SK-N-SH treated with all-trans-retinoic acid at 6 μM for 48 hours (cell line): ENCODE results near the gene VPREB1.

Experiments used
- ATAC-seq: fragments of 200-7000 bp; cut with Tn5 transposase; 3 replicates; pipeline ENCODE4 v1.9.1; 2020; ENCODE audit warnings: mild to moderate bottlenecking, moderate library complexity
- ARNTL ChIP-seq: fragments of 450-650 bp; formaldehyde crosslinking; IDR thresholded peaks from 2 replicates; pipeline ENCODE4 v1.5.0; 2020; ENCODE audit warnings: low read depth, mild to moderate bottlenecking, moderate library complexity, borderline replicate concordance
- BACH2 ChIP-seq: fragments of 250-450 bp; sonication (Bioruptor Pico); IDR thresholded peaks from 2 replicates; pipeline ENCODE4 v1.9.0; 2021; ENCODE audit warnings: mild to moderate bottlenecking, borderline replicate concordance
- CSDC2 ChIP-seq: fragments of 250-450 bp; sonication (Bioruptor Pico); IDR thresholded peaks from 2 replicates; pipeline ENCODE4 v1.5.0; 2020; ENCODE audit warnings: mild to moderate bottlenecking, moderate library complexity
- GLIS3 ChIP-seq: fragments of 250-450 bp; sonication (Bioruptor Pico); IDR thresholded peaks from 2 replicates; pipeline ENCODE4 v1.5.0; 2020; ENCODE audit warnings: mild to moderate bottlenecking, moderate library complexity
- ISL1 ChIP-seq: fragments of 250-450 bp; sonication (Bioruptor Pico); IDR thresholded peaks from 2 replicates; pipeline ENCODE4 v2.1.2; 2022; ENCODE audit warnings: mild to moderate bottlenecking, moderate library complexity
- OSR1 ChIP-seq: fragments of 250-450 bp; sonication (Bioruptor Pico); IDR thresholded peaks from 2 replicates; pipeline ENCODE4 v1.8.0; 2022; ENCODE audit warnings: moderate library complexity, mild to moderate bottlenecking, inconsistent platforms
- PPARA ChIP-seq: fragments of 250-450 bp; sonication (Bioruptor Pico); IDR thresholded peaks from 2 replicates; pipeline ENCODE4 v1.5.0; 2020; ENCODE audit warnings: mild to moderate bottlenecking, borderline replicate concordance
- RARB ChIP-seq: fragments of 250-450 bp; sonication (Bioruptor Pico); IDR thresholded peaks from 2 replicates; pipeline ENCODE4 v1.8.0; 2021; ENCODE audit warnings: mild to moderate bottlenecking, moderate library complexity
- SNAI2 ChIP-seq: fragments of 250-450 bp; sonication (Bioruptor Pico); IDR thresholded peaks from 2 replicates; pipeline ENCODE4 v1.5.0; 2020; ENCODE audit warnings: mild to moderate bottlenecking, moderate library complexity
- TOX ChIP-seq: fragments of 250-450 bp; sonication (Bioruptor Pico); IDR thresholded peaks from 2 replicates; pipeline ENCODE4 v1.8.0; 2021; ENCODE audit warnings: mild to moderate bottlenecking, moderate library complexity, borderline replicate concordance
- ZC3H10 ChIP-seq: fragments of 250-450 bp; sonication (Bioruptor Pico); IDR thresholded peaks from 2 replicates; pipeline ENCODE4 v1.5.1; 2021; ENCODE audit warnings: mild to moderate bottlenecking, moderate library complexity
- ZFP3 ChIP-seq: fragments of 250-450 bp; sonication (Bioruptor Pico); IDR thresholded peaks from 2 replicates; pipeline ENCODE4 v1.5.0; 2020; ENCODE audit warnings: mild to moderate bottlenecking, moderate library complexity
- ZFP30 ChIP-seq: fragments of 450-650 bp; formaldehyde crosslinking; IDR thresholded peaks from 2 replicates; pipeline ENCODE4 v1.5.0; 2022; ENCODE audit warnings: mild to moderate bottlenecking, moderate library complexity
- ZNF565 ChIP-seq: fragments of 450-650 bp; formaldehyde crosslinking; conservative IDR thresholded peaks from 2 replicates; pipeline ENCODE4 v1.5.0; 2020; ENCODE audit warnings: low read depth, mild to moderate bottlenecking, moderate library complexity
- ZNF70 ChIP-seq: fragments of 450-650 bp; formaldehyde crosslinking; IDR thresholded peaks from 2 replicates; pipeline ENCODE4 v1.5.0; 2020; ENCODE audit warnings: mild to moderate bottlenecking, moderate library complexity
- ZNF8 ChIP-seq: fragments of 450-650 bp; formaldehyde crosslinking; IDR thresholded peaks from 2 replicates; pipeline ENCODE4 v1.5.0; 2020; ENCODE audit warnings: mild to moderate bottlenecking, moderate library complexity
- TF ChIP-seq, protein P1 (sequence below): fragments of 250-450 bp; sonication (Bioruptor Pico); IDR thresholded peaks from 2 replicates; pipeline ENCODE4 v1.5.1; 2020; ENCODE audit warnings: low read depth, mild to moderate bottlenecking, moderate library complexity
- TF ChIP-seq, protein P2 (sequence below): fragments of 250-450 bp; sonication (Bioruptor Pico); IDR thresholded peaks from 2 replicates; pipeline ENCODE4 v1.8.0; 2021; ENCODE audit warnings: low read depth, mild to moderate bottlenecking, moderate library complexity, borderline replicate concordance
- TF ChIP-seq, protein P3 (sequence below): fragments of 250-450 bp; sonication (Bioruptor Pico); IDR thresholded peaks from 2 replicates; pipeline ENCODE4 v1.5.1; 2021; ENCODE audit warnings: mild to moderate bottlenecking, moderate library complexity
- TF ChIP-seq, protein P4 (sequence below): fragments of 250-450 bp; sonication (Bioruptor Pico); IDR thresholded peaks from 2 replicates; pipeline ENCODE4 v1.5.0; 2020; ENCODE audit warnings: mild to moderate bottlenecking, moderate library complexity

VPREB1 gene

DNA sequence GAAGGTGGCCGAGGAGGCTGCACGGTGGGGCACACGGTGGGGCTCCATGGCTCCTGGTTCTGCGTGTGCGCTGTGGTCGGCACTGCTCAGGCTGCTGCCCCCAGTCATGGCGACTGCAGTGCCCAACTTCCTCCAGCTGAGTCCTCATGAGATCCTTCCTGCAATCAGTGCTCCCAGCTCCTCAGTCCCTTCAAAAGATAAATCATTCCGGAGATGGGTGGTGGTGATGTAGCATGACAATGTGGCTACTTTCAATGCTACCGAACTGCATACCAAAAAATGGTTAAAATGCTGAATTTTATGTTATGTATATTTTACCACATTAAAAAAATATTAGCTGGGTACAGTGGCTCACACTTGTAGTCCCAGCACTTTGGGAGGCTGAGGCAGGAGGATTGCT lies 14.1 kb upstream of the VPREB1 start:
- TF ChIP-seq GLIS3 (CRISPR knock-in tag) = no peak
- TF ChIP-seq BACH2 (CRISPR knock-in tag) = no peak
- no peak for TF ChIP-seq ARNTL (CRISPR knock-in tag)
- no peak for TF ChIP-seq RARB (CRISPR knock-in tag)
- TF ChIP-seq PPARA (CRISPR knock-in tag) = no peak
- TF ChIP-seq, protein P1, sequence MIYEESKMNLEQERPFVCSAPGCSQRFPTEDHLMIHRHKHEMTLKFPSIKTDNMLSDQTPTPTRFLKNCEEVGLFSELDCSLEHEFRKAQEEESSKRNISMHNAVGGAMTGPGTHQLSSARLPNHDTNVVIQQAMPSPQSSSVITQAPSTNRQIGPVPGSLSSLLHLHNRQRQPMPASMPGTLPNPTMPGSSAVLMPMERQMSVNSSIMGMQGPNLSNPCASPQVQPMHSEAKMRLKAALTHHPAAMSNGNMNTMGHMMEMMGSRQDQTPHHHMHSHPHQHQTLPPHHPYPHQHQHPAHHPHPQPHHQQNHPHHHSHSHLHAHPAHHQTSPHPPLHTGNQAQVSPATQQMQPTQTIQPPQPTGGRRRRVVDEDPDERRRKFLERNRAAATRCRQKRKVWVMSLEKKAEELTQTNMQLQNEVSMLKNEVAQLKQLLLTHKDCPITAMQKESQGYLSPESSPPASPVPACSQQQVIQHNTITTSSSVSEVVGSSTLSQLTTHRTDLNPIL (CRISPR knock-in tag) = no peak
- no peak for TF ChIP-seq SNAI2 (CRISPR knock-in tag)
- TF ChIP-seq, protein P2, sequence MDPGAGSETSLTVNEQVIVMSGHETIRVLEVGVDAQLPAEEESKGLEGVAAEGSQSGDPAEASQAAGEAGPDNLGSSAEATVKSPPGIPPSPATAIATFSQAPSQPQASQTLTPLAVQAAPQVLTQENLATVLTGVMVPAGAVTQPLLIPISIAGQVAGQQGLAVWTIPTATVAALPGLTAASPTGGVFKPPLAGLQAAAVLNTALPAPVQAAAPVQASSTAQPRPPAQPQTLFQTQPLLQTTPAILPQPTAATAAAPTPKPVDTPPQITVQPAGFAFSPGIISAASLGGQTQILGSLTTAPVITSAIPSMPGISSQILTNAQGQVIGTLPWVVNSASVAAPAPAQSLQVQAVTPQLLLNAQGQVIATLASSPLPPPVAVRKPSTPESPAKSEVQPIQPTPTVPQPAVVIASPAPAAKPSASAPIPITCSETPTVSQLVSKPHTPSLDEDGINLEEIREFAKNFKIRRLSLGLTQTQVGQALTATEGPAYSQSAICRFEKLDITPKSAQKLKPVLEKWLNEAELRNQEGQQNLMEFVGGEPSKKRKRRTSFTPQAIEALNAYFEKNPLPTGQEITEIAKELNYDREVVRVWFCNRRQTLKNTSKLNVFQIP (CRISPR knock-in tag) = no peak
- no peak for TF ChIP-seq TOX
- no peak for TF ChIP-seq ZFP3 (CRISPR knock-in tag)
- TF ChIP-seq ZNF8 (CRISPR knock-in tag) = no peak
- TF ChIP-seq ZNF565 (CRISPR knock-in tag) = no peak
- no peak for TF ChIP-seq ISL1 (CRISPR knock-in tag)
- TF ChIP-seq ZC3H10 = no peak
- no peak for TF ChIP-seq CSDC2 (CRISPR knock-in tag)
- no peak for TF ChIP-seq OSR1 (CRISPR knock-in tag)
- no peak for TF ChIP-seq ZFP30
- TF ChIP-seq ZNF70 (CRISPR knock-in tag) = no peak
- TF ChIP-seq, protein P3, sequence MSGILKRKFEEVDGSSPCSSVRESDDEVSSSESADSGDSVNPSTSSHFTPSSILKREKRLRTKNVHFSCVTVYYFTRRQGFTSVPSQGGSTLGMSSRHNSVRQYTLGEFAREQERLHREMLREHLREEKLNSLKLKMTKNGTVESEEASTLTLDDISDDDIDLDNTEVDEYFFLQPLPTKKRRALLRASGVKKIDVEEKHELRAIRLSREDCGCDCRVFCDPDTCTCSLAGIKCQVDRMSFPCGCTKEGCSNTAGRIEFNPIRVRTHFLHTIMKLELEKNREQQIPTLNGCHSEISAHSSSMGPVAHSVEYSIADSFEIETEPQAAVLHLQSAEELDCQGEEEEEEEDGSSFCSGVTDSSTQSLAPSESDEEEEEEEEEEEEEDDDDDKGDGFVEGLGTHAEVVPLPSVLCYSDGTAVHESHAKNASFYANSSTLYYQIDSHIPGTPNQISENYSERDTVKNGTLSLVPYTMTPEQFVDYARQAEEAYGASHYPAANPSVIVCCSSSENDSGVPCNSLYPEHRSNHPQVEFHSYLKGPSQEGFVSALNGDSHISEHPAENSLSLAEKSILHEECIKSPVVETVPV (CRISPR knock-in tag) = no peak
- TF ChIP-seq, protein P4, sequence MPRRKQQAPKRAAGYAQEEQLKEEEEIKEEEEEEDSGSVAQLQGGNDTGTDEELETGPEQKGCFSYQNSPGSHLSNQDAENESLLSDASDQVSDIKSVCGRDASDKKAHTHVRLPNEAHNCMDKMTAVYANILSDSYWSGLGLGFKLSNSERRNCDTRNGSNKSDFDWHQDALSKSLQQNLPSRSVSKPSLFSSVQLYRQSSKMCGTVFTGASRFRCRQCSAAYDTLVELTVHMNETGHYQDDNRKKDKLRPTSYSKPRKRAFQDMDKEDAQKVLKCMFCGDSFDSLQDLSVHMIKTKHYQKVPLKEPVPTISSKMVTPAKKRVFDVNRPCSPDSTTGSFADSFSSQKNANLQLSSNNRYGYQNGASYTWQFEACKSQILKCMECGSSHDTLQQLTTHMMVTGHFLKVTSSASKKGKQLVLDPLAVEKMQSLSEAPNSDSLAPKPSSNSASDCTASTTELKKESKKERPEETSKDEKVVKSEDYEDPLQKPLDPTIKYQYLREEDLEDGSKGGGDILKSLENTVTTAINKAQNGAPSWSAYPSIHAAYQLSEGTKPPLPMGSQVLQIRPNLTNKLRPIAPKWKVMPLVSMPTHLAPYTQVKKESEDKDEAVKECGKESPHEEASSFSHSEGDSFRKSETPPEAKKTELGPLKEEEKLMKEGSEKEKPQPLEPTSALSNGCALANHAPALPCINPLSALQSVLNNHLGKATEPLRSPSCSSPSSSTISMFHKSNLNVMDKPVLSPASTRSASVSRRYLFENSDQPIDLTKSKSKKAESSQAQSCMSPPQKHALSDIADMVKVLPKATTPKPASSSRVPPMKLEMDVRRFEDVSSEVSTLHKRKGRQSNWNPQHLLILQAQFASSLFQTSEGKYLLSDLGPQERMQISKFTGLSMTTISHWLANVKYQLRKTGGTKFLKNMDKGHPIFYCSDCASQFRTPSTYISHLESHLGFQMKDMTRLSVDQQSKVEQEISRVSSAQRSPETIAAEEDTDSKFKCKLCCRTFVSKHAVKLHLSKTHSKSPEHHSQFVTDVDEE (CRISPR knock-in tag) = no peak
- ATAC-seq = no peak

DNA sequence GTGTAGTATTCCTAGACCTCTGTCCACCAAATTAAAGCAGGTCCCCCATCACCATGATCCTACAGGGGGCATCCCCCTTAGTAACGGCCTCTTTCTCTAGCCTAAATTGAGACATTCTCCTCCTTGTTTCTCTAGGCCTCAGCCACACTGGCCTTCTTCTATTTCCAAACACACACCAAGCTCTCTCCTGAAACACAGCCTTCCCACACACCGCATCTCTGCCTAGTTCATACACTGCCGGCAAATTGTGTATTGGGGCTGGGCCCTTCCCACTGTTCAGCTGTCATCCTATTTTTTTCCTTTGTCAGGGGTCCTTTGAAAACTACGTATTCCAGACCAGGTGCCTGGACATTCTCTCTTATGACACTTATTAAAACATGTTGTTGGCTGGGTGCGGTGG lies 11.5 kb upstream of the VPREB1 start:
- TF ChIP-seq ZNF565 (CRISPR knock-in tag) (no peak), ZFP30 (no peak), ZNF8 (CRISPR knock-in tag) (no peak), ARNTL (CRISPR knock-in tag) (no peak), ZFP3 (CRISPR knock-in tag) (no peak), BACH2 (CRISPR knock-in tag) (no peak), CSDC2 (CRISPR knock-in tag) (no peak)
- TF ChIP-seq, protein P1 (CRISPR knock-in tag) = no peak
- TF ChIP-seq, protein P2 (CRISPR knock-in tag) = no peak
- TF ChIP-seq, all 23 proteins: peak for 0
- ATAC-seq = no peak
